Ishikawa (cell line): ENCODE results near the gene XXYLT1.

Experiments
- CEBPB ChIP-seq: IDR thresholded peaks from 2 replicates; pipeline ENCODE4 v1.6.1; 2012
- CREB1 ChIP-seq: IDR thresholded peaks from 2 replicates; pipeline ENCODE4 v1.6.1; 2012; ENCODE audit warnings: low read depth
- EGR1 ChIP-seq: IDR thresholded peaks from 2 replicates; pipeline ENCODE4 v1.6.1; 2012
- EP300 ChIP-seq: IDR thresholded peaks from 2 replicates; pipeline ENCODE4 v1.6.1; 2012; ENCODE audit warnings: borderline replicate concordance
- FOXM1 ChIP-seq: IDR thresholded peaks from 2 replicates; pipeline ENCODE4 v1.6.1; 2012; ENCODE audit warnings: low read depth, borderline replicate concordance
- MAX ChIP-seq: IDR thresholded peaks from 2 replicates; pipeline ENCODE4 v1.6.1; 2012
- NFIC ChIP-seq: IDR thresholded peaks from 2 replicates; pipeline ENCODE4 v1.6.1; 2012
- RAD21 ChIP-seq: IDR thresholded peaks from 2 replicates; pipeline ENCODE4 v1.6.1; 2012; ENCODE audit warnings: low read depth
- REST ChIP-seq: IDR thresholded peaks from 2 replicates; pipeline ENCODE4 v1.6.1; 2012; ENCODE audit warnings: low read depth, mild to moderate bottlenecking
- TAF1 ChIP-seq: IDR thresholded peaks from 2 replicates; pipeline ENCODE4 v1.6.1; 2012; ENCODE audit warnings: low read depth, mild to moderate bottlenecking
- TCF12 ChIP-seq: IDR thresholded peaks from 2 replicates; pipeline ENCODE4 v1.6.1; 2012; ENCODE audit warnings: low read depth
- TEAD4 ChIP-seq: IDR thresholded peaks from 2 replicates; pipeline ENCODE4 v1.6.1; 2012
- USF1 ChIP-seq: IDR thresholded peaks from 2 replicates; pipeline ENCODE4 v1.6.1; 2012
- YY1 ChIP-seq: IDR thresholded peaks from 2 replicates; pipeline ENCODE4 v1.6.1; 2012; ENCODE audit warnings: low read depth
- ZBTB7A ChIP-seq: IDR thresholded peaks from 2 replicates; pipeline ENCODE4 v1.6.1; 2012; ENCODE audit warnings: low read depth

Gene XXYLT1

GRCh38 chr3:195065864-195066185, 205.1 kb downstream of the XXYLT1 start:
- TF ChIP-seq CREB1, result no peak
- no peak for TF ChIP-seq REST
- TF ChIP-seq NFIC, result no peak
- TF ChIP-seq TEAD4, result no peak
- no peak for TF ChIP-seq CEBPB
- no peak for TF ChIP-seq USF1
- no peak for TF ChIP-seq EP300
- TF ChIP-seq EGR1, result no peak
- TF ChIP-seq TAF1, result no peak
- no peak for TF ChIP-seq TCF12
- TF ChIP-seq YY1, result no peak
- TF ChIP-seq MAX, result no peak
- no peak for TF ChIP-seq RAD21
- TF ChIP-seq ZBTB7A, result no peak
- no peak for TF ChIP-seq FOXM1

GRCh38 chr3:195065142-195065863, 205.7 kb downstream of the XXYLT1 start:
- TF ChIP-seq REST, result no peak
- peak; percentile 57 for TF ChIP-seq MAX
- TF ChIP-seq CEBPB, result no peak

GRCh38 chr3:195064300-195064931, 206.5 kb downstream of the XXYLT1 start:
- 0 out of 2 replicates have a peak, but pooled peaks have one; percentile 35 for TF ChIP-seq TCF12
- peak; percentile 19; the same call in 1 of the 2 replicates for TF ChIP-seq NFIC
- TF ChIP-seq CEBPB, result no peak
- no peak for TF ChIP-seq MAX

- no peak for TF ChIP-seq ZBTB7A
- TF ChIP-seq TAF1, result no peak
- TF ChIP-seq FOXM1, result no peak
- no peak for TF ChIP-seq NFIC
- TF ChIP-seq TCF12, result no peak
- TF ChIP-seq YY1, result no peak
- no peak for TF ChIP-seq MAX
- no peak for TF ChIP-seq EGR1
- no peak for TF ChIP-seq USF1
- TF ChIP-seq RAD21, result no peak
- TF ChIP-seq REST, result no peak
- TF ChIP-seq CEBPB, result no peak
- TF ChIP-seq EP300, result no peak
Observed at GRCh38 chr3:195063581-195064193, 207.3 kb downstream of the XXYLT1 start.
